ENCODE data around the gene UBXN11. TPM values are rescaled to one million over a fixed set of nuclear protein-coding genes. Genes with fewer than 3 reads are reported as not detected.
A peak's percentile ranks its signal among the peaks of the same experiment; 100 is the strongest.

Gene UBXN11
- total RNA-seq, 2 experiments from 2014 or later = 34.4 to 40.9 TPM

- peaks cover 5% of the 10 kb centered on the region for H3K4me1 Mint-ChIP-seq (ENCODE audit: low read depth)
- CTCF ChIA-PET = interaction anchor here (1.5 to 2.3 kb wide), 2 partner anchors 16 to 25 kb away, joined by 4 to 9 read pairs; partner anchors contain the start of gene CEP85
- ATAC-seq = no peak
Measured at GRCh38 chr1:26259005-26259404, 47.4 kb downstream of the UBXN11 start.

GRCh38 chr1:26257222-26257621 is 49.2 kb downstream of the UBXN11 start:
- Mint-ChIP-seq H3K4me3 (no peak overlapping the region), H3K27me3 (ENCODE audit: low read depth) (no peaks in the 10 kb centered on the region), H3K27ac (no peak overlapping the region), H3K9me3 (ENCODE audit: insufficient read depth) (no peaks in the 10 kb centered on the region), H3K36me3 (ENCODE audit: low read depth) (peaks cover 66% of the 10 kb centered on the region), H3K4me1 (ENCODE audit: low read depth) (peaks cover 6% of the 10 kb centered on the region)
- CTCF ChIA-PET = interaction anchor here (0.7 to 2.3 kb wide), 3 partner anchors 18 to 65 kb away, joined by 3 to 9 read pairs (median 6); partner anchors contain the start of gene CEP85
- ATAC-seq (no peak), DNase-seq (no peak)
- POLR2A ChIA-PET = no interaction called here

More at GRCh38 chr1:26259005-26259404, 47.4 kb downstream of the UBXN11 start:
- Mint-ChIP-seq H3K9me3 (ENCODE audit: insufficient read depth) (no peaks in the 10 kb centered on the region), H3K4me3 (no peak overlapping the region), H3K27ac (no peak overlapping the region), H3K27me3 (ENCODE audit: low read depth) (no peaks in the 10 kb centered on the region), H3K36me3 (ENCODE audit: low read depth) (peaks cover 74% of the 10 kb centered on the region)
- DNase-seq = no peak
- POLR2A ChIA-PET = no interaction called here

GRCh38 chr1:26254404-26254803 is 52.0 kb downstream of the UBXN11 start:
- Mint-ChIP-seq H3K27ac (no peak overlapping the region), H3K4me1 (ENCODE audit: low read depth) (peaks cover 5% of the 10 kb centered on the region), H3K4me3 (no peak overlapping the region), H3K27me3 (ENCODE audit: low read depth) (no peaks in the 10 kb centered on the region), H3K36me3 (ENCODE audit: low read depth) (peaks cover 59% of the 10 kb centered on the region), H3K9me3 (ENCODE audit: insufficient read depth) (no peaks in the 10 kb centered on the region)
- ChIA-PET POLR2A (no interaction called here), CTCF (interaction anchor here (0.9 to 2.8 kb wide), 5 partner anchors 19 to 162 kb away, joined by 3 to 14 read pairs (median 4); no protein-coding TSS in a partner anchor)
- no peak for ATAC-seq
- DNase-seq = no peak

GRCh38 chr1:26252718-26253117 is 53.7 kb downstream of the UBXN11 start:
- Mint-ChIP-seq H3K4me3 (no peak overlapping the region), H3K36me3 (ENCODE audit: low read depth) (peaks cover 52% of the 10 kb centered on the region), H3K9me3 (ENCODE audit: insufficient read depth) (no peaks in the 10 kb centered on the region), H3K27ac (no peak overlapping the region), H3K4me1 (ENCODE audit: low read depth) (peaks cover 3% of the 10 kb centered on the region), H3K27me3 (ENCODE audit: low read depth) (no peaks in the 10 kb centered on the region)
- DNase-seq = no peak
- no peak for ATAC-seq
- POLR2A ChIA-PET = interaction anchor here (0.6 to 0.9 kb wide), 2 partner anchors 9 to 27 kb away, joined by 3 read pairs; partner anchors contain the start of gene SH3BGRL3
- CTCF ChIA-PET = interaction anchor here (0.9 kb wide), 1 partner anchor 18 kb away, joined by 4 read pairs; the partner anchor contains the start of gene CEP85

GRCh38 chr1:26239936-26240335 is 66.5 kb downstream of the UBXN11 start:
- ATAC-seq (no peak), DNase-seq (no peak)
- H3K27me3 Mint-ChIP-seq (ENCODE audit: low read depth) = no peaks in the 10 kb centered on the region
- H3K36me3 Mint-ChIP-seq (ENCODE audit: low read depth) = peaks cover 54% of the 10 kb centered on the region
- H3K4me1 Mint-ChIP-seq (ENCODE audit: low read depth) = peaks cover 37% of the 10 kb centered on the region
- H3K4me3 Mint-ChIP-seq = no peak overlapping the region
- POLR2A ChIA-PET = no interaction called here
- no peak overlapping the region for H3K27ac Mint-ChIP-seq
- CTCF ChIA-PET = no interaction called here
- H3K9me3 Mint-ChIP-seq (ENCODE audit: insufficient read depth) = no peaks in the 10 kb centered on the region

GRCh38 chr1:26237230-26237966 is 69.0 kb downstream of the UBXN11 start:
- H3K27me3 Mint-ChIP-seq (ENCODE audit: low read depth) = no peaks in the 10 kb centered on the region
- no peak overlapping the region for H3K4me3 Mint-ChIP-seq
- DNase-seq (no peak), ATAC-seq (no peak)
- POLR2A ChIA-PET = no interaction called here
- H3K9me3 Mint-ChIP-seq (ENCODE audit: insufficient read depth) = no peaks in the 10 kb centered on the region
- CTCF ChIA-PET = interaction anchor here (0.7 to 5.5 kb wide), 3 partner anchors 40 to 306 kb away, joined by 3 to 74 read pairs (median 3); partner anchors contain the start of gene SH3BGRL3
- peaks cover 38% of the 10 kb centered on the region for H3K36me3 Mint-ChIP-seq (ENCODE audit: low read depth)
- H3K4me1 Mint-ChIP-seq (ENCODE audit: low read depth) = peaks cover 40% of the 10 kb centered on the region
- H3K27ac Mint-ChIP-seq = no peak overlapping the region

GRCh38 chr1:26234644-26235370 is 71.6 kb downstream of the UBXN11 start:
- Mint-ChIP-seq H3K9me3 (ENCODE audit: insufficient read depth) (no peaks in the 10 kb centered on the region), H3K4me1 (ENCODE audit: low read depth) (peaks cover 39% of the 10 kb centered on the region), H3K4me3 (peak overlapping the region; percentile 97), H3K27me3 (ENCODE audit: low read depth) (no peaks in the 10 kb centered on the region), H3K36me3 (ENCODE audit: low read depth) (peaks cover 29% of the 10 kb centered on the region), H3K27ac (peak overlapping the region; percentile 93)
- DNase-seq (peak; percentile 37), ATAC-seq (no peak)
- CTCF ChIA-PET = interaction anchor here (0.7 to 5.5 kb wide), 82 partner anchors 8 to 476 kb away, joined by 3 to 74 read pairs (median 5); partner anchors contain the start of genes C1orf232, CATSPER4, CD52 and DHDDS
- POLR2A ChIA-PET = interaction anchor here (0.7 to 1.9 kb wide), 10 partner anchors 45 to 237 kb away, joined by 3 to 7 read pairs (median 3); partner anchors contain the start of genes CD52, DHDDS, ZNF593 and ZNF593OS

GRCh38 chr1:26233903-26234643 is 72.4 kb downstream of the UBXN11 start, which contains the start of gene CEP85:
Gene CEP85, plus strand, starts transcription at chr1:26234200. Its CDS starts 5,584 bp downstream, at chr1:26239784.
- CTCF ChIA-PET = interaction anchor here (0.7 to 5.5 kb wide), 77 partner anchors 7 to 475 kb away, joined by 3 to 74 read pairs (median 5); partner anchors contain the start of genes C1orf232, CATSPER4, CD52 and DHDDS
- ATAC-seq = peak; percentile 96
- Mint-ChIP-seq H3K4me1 (ENCODE audit: low read depth) (peaks cover 35% of the 10 kb centered on the region), H3K4me3 (peak within 1 kb of the TSS; percentile 97), H3K36me3 (ENCODE audit: low read depth) (peaks cover 26% of the 10 kb centered on the region), H3K27ac (peak within 1 kb of the TSS; percentile 93), H3K9me3 (ENCODE audit: insufficient read depth) (no peaks in the 10 kb centered on the region), H3K27me3 (ENCODE audit: low read depth) (no peaks in the 10 kb centered on the region)
- POLR2A ChIA-PET = interaction anchor here (0.7 to 1.9 kb wide), 9 partner anchors 44 to 238 kb away, joined by 3 to 7 read pairs (median 3); partner anchors contain the start of genes CD52, DHDDS, ZNF593 and ZNF593OS
- DNase-seq = peak; percentile 99

Other genes with a start within 250 kb of the UBXN11 start
- gene TRIM63, start 239.0 kb downstream of the UBXN11 start, total RNA-seq = under 1 TPM in 1 of 2 experiments, not detected in 1; 0.23 TPM
- 10 to 100 TPM; 21.3 to 25.4 TPM for gene PDIK1L, start 194.8 kb downstream of the UBXN11 start, total RNA-seq
- gene FAM110D, start 147.6 kb downstream of the UBXN11 start, total RNA-seq = not detected
- not detected for gene C1orf232, start 137.7 kb downstream of the UBXN11 start, total RNA-seq
- 10 to 100 TPM; 28.4 to 31.1 TPM for gene ZNF593, start 136.7 kb downstream of the UBXN11 start, total RNA-seq
- gene ZNF593OS, start 134.8 kb downstream of the UBXN11 start, total RNA-seq = not detected
- gene CNKSR1, start 129.1 kb downstream of the UBXN11 start, total RNA-seq = 1 to 10 TPM; 1.4 to 2.2 TPM
- gene CATSPER4, start 116.0 kb downstream of the UBXN11 start, total RNA-seq = not detected
- gene CEP85, start 72.4 kb downstream of the UBXN11 start, total RNA-seq = 10 to 100 TPM; 48.7 to 49.1 TPM
- gene SH3BGRL3, start 26.6 kb downstream of the UBXN11 start, total RNA-seq = 100 to 1,000 TPM; 795 to 814 TPM
- gene CD52, start 11.3 kb upstream of the UBXN11 start, total RNA-seq = 1,000 to 10,000 TPM; 1,112 to 1,180 TPM
- gene CRYBG2, start 47.5 kb upstream of the UBXN11 start, total RNA-seq = 1 to 10 TPM; 7.6 to 8.7 TPM
- gene ZNF683, start 66.1 kb upstream of the UBXN11 start, total RNA-seq = 10 to 100 TPM; 24.0 to 26.6 TPM
- not detected for gene LIN28A, start 104.2 kb upstream of the UBXN11 start, total RNA-seq
- 10 to 100 TPM; 48.3 to 49.5 TPM for gene DHDDS, start 125.7 kb upstream of the UBXN11 start, total RNA-seq
- gene HMGN2, start 165.8 kb upstream of the UBXN11 start, total RNA-seq = 1,000 to 10,000 TPM; 1,268 to 1,303 TPM
- 100 to 1,000 TPM; 179 to 193 TPM for gene RPS6KA1, start 223.1 kb upstream of the UBXN11 start, total RNA-seq

Measured in activated CD8-positive, alpha-beta T cell treated with anti-CD3 and anti-CD28 coated beads, Interleukin-2, amount 10 ng/mL, durations not matched to agents 7 days and 5 days (primary cell).